DLD1 (cell line): ENCODE results near the gene CAMLG.

Experiments used
- in situ Hi-C: cut with HindIII; loops from 2 replicates; pipeline ENCODE4 v1.10.0; 2017; ENCODE audit warnings: low sequenced_read_pairs

CAMLG gene

DNA sequence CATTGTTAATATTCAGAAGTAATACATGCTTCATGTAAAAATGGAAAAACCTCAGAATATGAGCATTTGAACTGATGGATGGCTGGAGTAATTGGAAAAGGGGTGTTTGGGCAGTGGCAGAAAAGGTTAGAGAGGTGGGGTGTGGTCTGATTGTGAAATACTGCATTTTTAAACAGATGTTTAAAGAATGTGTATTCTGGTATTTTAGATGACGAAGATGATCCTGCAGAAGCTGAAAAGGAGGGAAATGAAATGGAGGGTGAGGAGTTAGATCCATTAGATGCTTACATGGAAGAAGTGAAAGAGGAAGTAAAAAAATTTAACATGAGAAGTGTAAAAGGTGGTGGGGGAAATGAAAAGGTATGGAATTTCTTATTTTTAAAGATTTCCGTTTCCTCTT is 39.0 kb downstream of the CAMLG start:
- in situ Hi-C loops = no loop called here

DNA sequence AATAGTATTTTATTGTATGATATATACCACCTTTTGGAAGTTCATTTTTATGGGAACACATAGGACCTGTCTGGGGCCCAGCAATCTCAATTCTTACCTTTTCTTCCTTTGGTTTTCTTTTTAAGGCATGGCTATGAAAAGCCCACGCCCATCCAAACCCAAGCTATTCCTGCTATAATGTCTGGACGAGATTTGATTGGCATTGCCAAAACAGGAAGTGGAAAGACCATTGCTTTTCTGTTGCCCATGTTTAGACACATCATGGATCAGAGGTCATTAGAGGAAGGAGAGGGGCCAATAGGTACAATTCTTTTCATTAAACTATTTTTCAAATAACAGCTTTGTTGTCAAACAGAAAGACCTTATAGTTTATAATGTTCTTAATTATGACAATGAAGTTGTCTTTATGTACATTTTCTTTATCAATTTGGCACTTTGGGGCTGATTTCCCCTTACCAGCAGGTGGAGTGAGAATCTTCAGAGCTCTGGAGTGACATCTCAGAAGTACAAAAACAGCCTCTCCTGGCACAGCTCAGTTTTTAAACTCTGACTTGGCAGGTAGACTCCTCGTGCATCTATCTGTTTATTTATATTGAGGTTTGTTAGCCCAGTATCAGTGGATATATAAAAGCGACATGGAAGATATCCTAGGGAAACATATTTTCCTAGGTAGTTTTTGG is 46.0 kb downstream of the CAMLG start:
- in situ Hi-C loops = no loop called here

DNA sequence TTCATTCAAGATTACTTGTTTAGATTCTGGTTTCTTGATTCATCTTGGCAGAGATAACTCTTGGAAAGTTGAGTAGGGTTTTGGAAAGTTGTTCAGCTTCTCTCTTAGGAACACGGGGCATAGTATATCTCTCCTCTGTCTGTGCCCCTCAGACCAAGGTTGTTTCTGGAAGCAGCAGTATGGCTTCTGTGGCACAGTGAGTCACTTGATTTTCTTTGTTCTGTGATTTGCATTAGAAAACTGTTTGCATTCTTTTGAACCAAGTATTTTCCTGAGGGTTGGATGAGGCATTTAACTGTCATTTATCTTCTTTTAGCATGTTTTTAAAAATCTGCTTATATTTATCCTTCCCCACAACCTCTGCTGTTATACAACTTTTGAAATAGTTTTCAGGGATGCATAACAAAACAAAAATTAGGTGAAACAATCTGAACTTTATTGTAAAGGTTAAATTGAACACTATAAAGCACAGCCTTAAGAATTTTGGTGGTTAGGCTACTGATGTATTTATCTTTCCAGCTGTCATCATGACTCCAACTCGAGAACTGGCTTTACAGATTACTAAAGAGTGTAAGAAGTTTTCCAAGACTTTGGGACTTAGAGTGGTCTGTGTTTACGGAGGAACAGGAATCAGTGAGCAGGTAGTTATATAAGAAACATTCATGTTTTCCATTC is 46.7 kb downstream of the CAMLG start:
- in situ Hi-C loops = no loop called here

DNA sequence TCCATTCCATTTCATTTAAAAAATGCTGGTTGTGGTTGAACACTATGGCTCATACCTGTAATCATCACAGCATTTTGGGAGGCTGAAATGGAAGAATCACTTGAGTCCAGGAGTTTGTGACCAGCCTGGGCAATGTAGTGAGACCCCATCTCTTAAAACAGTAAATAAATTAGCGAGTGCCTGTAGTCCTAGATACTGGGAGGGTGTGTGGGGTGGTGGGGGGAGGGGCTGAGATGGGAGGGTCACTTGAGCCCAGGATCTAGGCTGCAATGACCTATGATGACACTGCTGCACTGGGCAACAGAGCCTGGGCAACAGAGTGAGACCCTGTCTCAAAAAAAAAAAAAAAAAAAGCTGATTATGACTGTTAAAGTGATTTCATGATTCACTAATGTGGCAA is 49.3 kb downstream of the CAMLG start:
- in situ Hi-C loops = no loop called here

DNA sequence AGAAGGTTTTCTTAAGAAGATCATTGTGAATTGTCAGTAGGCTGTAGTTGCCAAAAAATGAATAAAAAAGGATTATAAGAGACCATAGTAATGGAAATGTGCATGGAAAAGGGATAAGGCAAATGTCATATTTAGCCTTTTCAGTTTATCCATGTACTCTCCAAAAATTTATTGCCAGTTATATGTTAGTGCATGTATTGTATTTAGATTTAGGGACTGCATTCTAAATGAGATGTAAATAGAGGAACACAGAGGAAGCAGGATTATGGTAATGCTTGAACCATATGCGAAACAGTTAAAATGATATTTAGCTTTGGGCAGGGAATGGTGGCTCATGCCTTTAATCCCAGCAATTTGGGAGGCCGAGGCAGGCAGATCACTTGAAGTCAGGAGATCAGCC is 53.2 kb downstream of the CAMLG start:
- in situ Hi-C loops = no loop called here

DNA sequence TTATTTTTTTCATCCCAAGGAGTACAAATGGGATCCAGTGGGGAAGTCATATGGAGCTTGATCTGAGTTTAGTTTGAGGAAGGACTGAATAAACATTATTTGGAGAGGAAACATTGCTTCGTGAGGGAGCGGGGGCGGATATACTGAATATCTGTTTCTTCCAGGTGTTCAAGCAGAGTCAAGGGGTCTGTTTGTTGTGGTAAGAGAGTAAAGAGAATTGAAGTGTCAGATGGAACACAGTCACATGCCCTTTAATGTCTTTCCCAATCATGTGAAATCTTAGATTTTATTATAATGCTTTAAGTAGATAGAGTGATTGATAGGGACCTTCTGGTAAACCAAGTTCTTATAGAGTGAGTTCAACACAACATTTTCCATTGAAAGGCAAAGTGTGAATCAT is 53.9 kb downstream of the CAMLG start:
- in situ Hi-C loops = no loop called here

DNA sequence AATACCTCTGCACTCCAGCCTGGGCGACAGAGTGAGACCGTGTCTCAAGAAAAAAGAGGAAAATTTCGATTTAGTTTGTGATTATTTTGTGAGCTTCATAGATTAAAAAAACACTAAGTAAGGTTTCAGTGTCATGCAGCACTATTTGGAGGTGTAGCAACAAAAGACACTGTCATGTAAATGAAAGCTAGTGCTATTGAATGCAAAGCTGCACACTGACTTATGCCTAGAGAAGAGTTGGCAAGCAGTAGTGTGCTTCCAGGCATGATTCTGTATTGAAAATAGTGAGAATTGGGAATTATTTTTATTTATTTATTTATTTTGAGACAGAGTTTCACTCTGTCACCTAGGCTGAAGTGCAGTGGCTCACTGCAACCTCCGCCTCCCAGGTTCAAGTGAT is 54.8 kb downstream of the CAMLG start:
- in situ Hi-C loops = no loop called here

DNA sequence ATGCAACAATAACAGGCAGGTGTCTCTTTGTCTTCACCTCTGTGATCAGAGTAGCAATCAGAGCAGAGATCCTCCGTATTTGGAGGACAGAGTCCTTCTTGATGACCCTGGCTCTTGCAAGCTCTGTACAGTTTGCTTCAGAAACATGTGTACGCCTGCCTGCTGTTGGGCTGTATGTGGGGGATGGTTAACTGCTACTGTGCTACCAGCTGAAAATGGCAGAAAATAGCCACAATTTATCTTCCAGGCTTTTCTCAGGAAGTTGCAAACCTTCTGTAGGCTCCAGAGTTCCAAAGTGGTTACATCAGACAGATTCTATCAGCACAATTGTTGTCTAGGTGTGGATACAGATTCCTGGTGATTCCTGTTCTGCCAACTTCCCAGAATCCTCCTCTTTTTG is 55.7 kb downstream of the CAMLG start:
- in situ Hi-C loops = no loop called here

DNA sequence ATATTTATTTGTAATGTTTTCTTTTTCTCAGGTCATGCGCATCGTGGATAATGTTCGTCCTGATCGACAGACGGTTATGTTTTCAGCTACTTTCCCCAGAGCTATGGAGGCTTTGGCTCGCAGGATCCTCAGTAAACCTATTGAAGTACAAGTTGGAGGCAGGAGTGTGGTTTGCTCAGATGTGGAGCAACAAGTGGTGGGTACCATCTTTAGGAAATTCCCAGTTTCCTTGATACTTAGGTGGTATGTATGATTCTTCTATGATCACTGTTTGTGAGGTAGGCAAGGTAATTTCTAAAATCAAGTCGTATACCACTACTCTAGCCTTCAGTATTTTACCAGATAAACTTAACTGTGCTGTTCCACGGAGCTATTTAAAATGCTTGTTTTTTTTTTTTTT is 56.5 kb downstream of the CAMLG start:
- in situ Hi-C loops = no loop called here

DNA sequence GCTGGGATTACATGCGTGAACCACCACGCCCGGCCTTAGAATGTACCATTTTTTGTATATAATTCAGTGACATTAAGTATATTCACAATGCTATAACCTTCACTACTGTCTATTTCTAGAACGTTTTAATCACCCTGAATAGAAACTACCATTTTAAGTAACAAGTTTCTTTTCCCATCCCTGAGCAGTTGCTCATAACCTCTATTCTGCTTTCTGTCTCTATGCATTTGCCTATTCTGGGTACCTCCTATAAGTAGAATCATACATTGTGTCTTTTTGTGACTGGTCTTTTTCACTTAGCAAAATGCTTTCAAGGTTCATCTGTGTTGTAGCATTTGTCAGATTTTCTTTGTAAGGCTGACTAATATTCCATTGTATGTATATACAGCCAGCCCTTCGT is 60.1 kb downstream of the CAMLG start:
- in situ Hi-C loops = no loop called here
